GM12878 (cell line): ENCODE results near the gene BCAR3. TPM values are rescaled to one million over a fixed set of nuclear protein-coding genes. Genes with fewer than 3 reads are reported as not detected.

Experiments
- CUX1 ChIP-seq: IDR thresholded peaks from 2 replicates; pipeline ENCODE4 v1.6.1; 2012; ENCODE audit warnings: improper control_type of control experiment, low read depth, low read length; ENCODE audit not compliant: insufficient replicate concordance
- GATAD2B ChIP-seq: fragments of 450-650 bp; conservative IDR thresholded peaks from 2 replicates; pipeline ENCODE4 v1.6.1; 2017; ENCODE audit warnings: low read depth, mild to moderate bottlenecking, moderate library complexity
- HDAC6 ChIP-seq: fragments of 200-600 bp; sonication (generic); IDR thresholded peaks from one replicate; pipeline ENCODE4 v1.8.0; 2017; ENCODE audit warnings: antibody characterized with exemption; ENCODE audit not compliant: unreplicated experiment
- IRF5 ChIP-seq: fragments of 450-650 bp; IDR thresholded peaks from 2 replicates; pipeline ENCODE4 v1.6.1; 2017; ENCODE audit warnings: borderline replicate concordance
- MEF2B ChIP-seq: fragments of 450-650 bp; IDR thresholded peaks from 2 replicates; pipeline ENCODE4 v1.6.1; 2018; ENCODE audit warnings: mild to moderate bottlenecking, moderate library complexity; ENCODE audit not compliant: partially characterized antibody, poor library complexity, severe bottlenecking
- MYB ChIP-seq: fragments of 150-350 bp; IDR thresholded peaks from 2 replicates; pipeline ENCODE4 v1.6.1; 2014; ENCODE audit warnings: mild to moderate bottlenecking, low read depth, low read length, borderline replicate concordance
- POLR2AphosphoS2 ChIP-seq: IDR thresholded peaks from 2 replicates; pipeline ENCODE4 v1.6.1; 2011; ENCODE audit warnings: low read depth, mild to moderate bottlenecking, low read length, improper control_type of control experiment, moderate library complexity
- RAD51 ChIP-seq: fragments of 450-650 bp; IDR thresholded peaks from 2 replicates; pipeline ENCODE4 v1.6.1; 2016; ENCODE audit warnings: moderate library complexity, mild to moderate bottlenecking, inconsistent platforms
- SPI1 ChIP-seq: IDR thresholded peaks from 2 replicates; pipeline ENCODE4 v1.6.1; 2011; ENCODE audit warnings: low read depth, mild to moderate bottlenecking, low read length, moderate library complexity, borderline replicate concordance; ENCODE audit not compliant: insufficient read depth
- SUZ12 ChIP-seq: fragments of 200-600 bp; sonication (generic); IDR thresholded peaks from one replicate; pipeline ENCODE4 v1.6.1; 2018; ENCODE audit warnings: antibody characterized with exemption, mild to moderate bottlenecking; ENCODE audit not compliant: unreplicated experiment
- TCF7 ChIP-seq: IDR thresholded peaks from 2 replicates; pipeline ENCODE4 v1.6.1; 2014; ENCODE audit warnings: antibody characterized with exemption, borderline replicate concordance
- polyA plus RNA-seq, 11 experiments: library from polyadenylated mRNA; depleted of rRNA in 4 of 11; unstranded in 6 of 11; stranded (reverse) in 5 of 11; fragments of >200 nt; fragmentation: Nextera tagmentation in 4 of 11; fragmentation: Illumina TruSeq in 1 of 11; extraction: Ambion mirVana in 4 of 11; extraction: Trizol in 1 of 11; gene quantifications; 1 replicate in 1 of 11; 2 replicates in 10 of 11; pipeline versions ENCODE4 v1.2.1 to v1.2.3, GENCODE V29; 2011 to 2016; ENCODE audit warnings: inconsistent platforms in 2 of 11, missing spikeins in 2 of 11, low read depth in 1 of 11
- total RNA-seq, 4 experiments: library from RNA; depleted of rRNA in 3 of 4; stranded (reverse); fragments of >200 nt in 3 of 4; fragmentation: Illumina TruSeq in 1 of 4; extraction: Trizol in 1 of 4; gene quantifications; 2 replicates each; pipeline versions ENCODE4 v1.2.1 to v1.2.3, GENCODE V29; 2013 to 2021
- TF ChIP-seq, protein P1 (sequence below): fragments of 450-650 bp; IDR thresholded peaks from 2 replicates; pipeline ENCODE4 v1.6.1; 2016; ENCODE audit warnings: mild to moderate bottlenecking, moderate library complexity, borderline replicate concordance
- TF ChIP-seq, protein P2 (sequence below): fragments of 450-650 bp; IDR thresholded peaks from 2 replicates; pipeline ENCODE4 v1.6.1; 2018; ENCODE audit warnings: borderline replicate concordance, mild to moderate bottlenecking; ENCODE audit not compliant: partially characterized antibody
- TF ChIP-seq, protein P3 (sequence below): IDR thresholded peaks from 2 replicates; pipeline ENCODE4 v1.6.1; 2011; ENCODE audit warnings: low read depth, low read length, improper control_type of control experiment, borderline replicate concordance

The BCAR3 gene
- total and polyA plus RNA-seq, 10 of the 15 experiments (the other 5 are each of a cell fraction or from before 2014, with no cell fraction given) = 1.3 to 6.6 (median 1.8) TPM

GRCh38 chr1:93692983-93693591 lies 11.4 kb upstream of the BCAR3 start (continued):
- TF ChIP-seq SUZ12 = no peak
- no peak for TF ChIP-seq POLR2AphosphoS2
- TF ChIP-seq IRF5 = no peak
- peak; percentile 48 for TF ChIP-seq MEF2B
- peak; percentile 22; the same call in 1 of the 2 replicates for TF ChIP-seq SPI1
- no peak for TF ChIP-seq MYB
- TF ChIP-seq GATAD2B = no peak
- peak; percentile 94 for TF ChIP-seq TCF7
- no peak for TF ChIP-seq CUX1
- TF ChIP-seq HDAC6 = no peak
- TF ChIP-seq, protein P1, sequence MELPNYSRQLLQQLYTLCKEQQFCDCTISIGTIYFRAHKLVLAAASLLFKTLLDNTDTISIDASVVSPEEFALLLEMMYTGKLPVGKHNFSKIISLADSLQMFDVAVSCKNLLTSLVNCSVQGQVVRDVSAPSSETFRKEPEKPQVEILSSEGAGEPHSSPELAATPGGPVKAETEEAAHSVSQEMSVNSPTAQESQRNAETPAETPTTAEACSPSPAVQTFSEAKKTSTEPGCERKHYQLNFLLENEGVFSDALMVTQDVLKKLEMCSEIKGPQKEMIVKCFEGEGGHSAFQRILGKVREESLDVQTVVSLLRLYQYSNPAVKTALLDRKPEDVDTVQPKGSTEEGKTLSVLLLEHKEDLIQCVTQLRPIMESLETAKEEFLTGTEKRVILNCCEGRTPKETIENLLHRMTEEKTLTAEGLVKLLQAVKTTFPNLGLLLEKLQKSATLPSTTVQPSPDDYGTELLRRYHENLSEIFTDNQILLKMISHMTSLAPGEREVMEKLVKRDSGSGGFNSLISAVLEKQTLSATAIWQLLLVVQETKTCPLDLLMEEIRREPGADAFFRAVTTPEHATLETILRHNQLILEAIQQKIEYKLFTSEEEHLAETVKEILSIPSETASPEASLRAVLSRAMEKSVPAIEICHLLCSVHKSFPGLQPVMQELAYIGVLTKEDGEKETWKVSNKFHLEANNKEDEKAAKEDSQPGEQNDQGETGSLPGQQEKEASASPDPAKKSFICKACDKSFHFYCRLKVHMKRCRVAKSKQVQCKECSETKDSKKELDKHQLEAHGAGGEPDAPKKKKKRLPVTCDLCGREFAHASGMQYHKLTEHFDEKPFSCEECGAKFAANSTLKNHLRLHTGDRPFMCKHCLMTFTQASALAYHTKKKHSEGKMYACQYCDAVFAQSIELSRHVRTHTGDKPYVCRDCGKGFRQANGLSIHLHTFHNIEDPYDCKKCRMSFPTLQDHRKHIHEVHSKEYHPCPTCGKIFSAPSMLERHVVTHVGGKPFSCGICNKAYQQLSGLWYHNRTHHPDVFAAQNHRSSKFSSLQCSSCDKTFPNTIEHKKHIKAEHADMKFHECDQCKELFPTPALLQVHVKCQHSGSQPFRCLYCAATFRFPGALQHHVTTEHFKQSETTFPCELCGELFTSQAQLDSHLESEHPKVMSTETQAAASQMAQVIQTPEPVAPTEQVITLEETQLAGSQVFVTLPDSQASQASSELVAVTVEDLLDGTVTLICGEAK = no peak
- TF ChIP-seq, protein P2, sequence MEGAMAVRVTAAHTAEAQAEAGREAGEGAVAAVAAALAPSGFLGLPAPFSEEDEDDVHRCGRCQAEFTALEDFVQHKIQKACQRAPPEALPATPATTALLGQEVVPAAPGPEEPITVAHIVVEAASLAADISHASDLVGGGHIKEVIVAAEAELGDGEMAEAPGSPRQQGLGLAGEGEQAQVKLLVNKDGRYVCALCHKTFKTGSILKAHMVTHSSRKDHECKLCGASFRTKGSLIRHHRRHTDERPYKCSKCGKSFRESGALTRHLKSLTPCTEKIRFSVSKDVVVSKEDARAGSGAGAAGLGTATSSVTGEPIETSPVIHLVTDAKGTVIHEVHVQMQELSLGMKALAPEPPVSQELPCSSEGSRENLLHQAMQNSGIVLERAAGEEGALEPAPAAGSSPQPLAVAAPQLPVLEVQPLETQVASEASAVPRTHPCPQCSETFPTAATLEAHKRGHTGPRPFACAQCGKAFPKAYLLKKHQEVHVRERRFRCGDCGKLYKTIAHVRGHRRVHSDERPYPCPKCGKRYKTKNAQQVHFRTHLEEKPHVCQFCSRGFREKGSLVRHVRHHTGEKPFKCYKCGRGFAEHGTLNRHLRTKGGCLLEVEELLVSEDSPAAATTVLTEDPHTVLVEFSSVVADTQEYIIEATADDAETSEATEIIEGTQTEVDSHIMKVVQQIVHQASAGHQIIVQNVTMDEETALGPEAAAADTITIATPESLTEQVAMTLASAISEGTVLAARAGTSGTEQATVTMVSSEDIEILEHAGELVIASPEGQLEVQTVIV = no peak
- peak; percentile 82; the same call in 1 of the 2 replicates for TF ChIP-seq RAD51
- TF ChIP-seq, protein P3, sequence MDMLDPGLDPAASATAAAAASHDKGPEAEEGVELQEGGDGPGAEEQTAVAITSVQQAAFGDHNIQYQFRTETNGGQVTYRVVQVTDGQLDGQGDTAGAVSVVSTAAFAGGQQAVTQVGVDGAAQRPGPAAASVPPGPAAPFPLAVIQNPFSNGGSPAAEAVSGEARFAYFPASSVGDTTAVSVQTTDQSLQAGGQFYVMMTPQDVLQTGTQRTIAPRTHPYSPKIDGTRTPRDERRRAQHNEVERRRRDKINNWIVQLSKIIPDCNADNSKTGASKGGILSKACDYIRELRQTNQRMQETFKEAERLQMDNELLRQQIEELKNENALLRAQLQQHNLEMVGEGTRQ = peak; percentile 15; the same call in 1 of the 2 replicates
